UCSD-AML1 (cell line): ENCODE measurements around the gene TRAF2.

Experiments
- DNase-seq: peaks from one replicate; lab custom pipeline; 2025; ENCODE audit not compliant: unreplicated experiment; lab: John Stamatoyannopoulos, UW

Gene TRAF2

GRCh38 chr9:136930014-136930413 lies 43.7 kb downstream of the TRAF2 start:
- DNase-seq = no peak

GRCh38 chr9:136931611-136932130 lies 45.4 kb downstream of the TRAF2 start:
- DNase-seq = no peak

- no peak for DNase-seq
Measured at GRCh38 chr9:136934277-136934676, 48.0 kb downstream of the TRAF2 start.

- no peak for DNase-seq
Measured at GRCh38 chr9:136935651-136936050, 49.3 kb downstream of the TRAF2 start.

- DNase-seq = no peak
Measured at GRCh38 chr9:136936645-136937170, 50.4 kb downstream of the TRAF2 start.

GRCh38 chr9:136937186-136938001 lies 51.1 kb downstream of the TRAF2 start:
- DNase-seq = no peak

- DNase-seq = no peak
Measured at GRCh38 chr9:136939431-136939995, 53.2 kb downstream of the TRAF2 start.

- no peak for DNase-seq
Measured at GRCh38 chr9:136939996-136940525, 53.7 kb downstream of the TRAF2 start.

- no peak for DNase-seq
Measured at GRCh38 chr9:136940526-136941230, 54.4 kb downstream of the TRAF2 start.

GRCh38 chr9:136941231-136942111 lies 55.2 kb downstream of the TRAF2 start:
- DNase-seq = no peak

- no peak for DNase-seq
Measured at GRCh38 chr9:136942112-136942880, 56.0 kb downstream of the TRAF2 start.

GRCh38 chr9:136942881-136943230 lies 56.5 kb downstream of the TRAF2 start:
- no peak for DNase-seq

- peak; percentile 61 for DNase-seq
Measured at GRCh38 chr9:136943291-136944211, 57.2 kb downstream of the TRAF2 start.

GRCh38 chr9:136944212-136944518 lies 57.8 kb downstream of the TRAF2 start:
- DNase-seq = peak; percentile 80

- DNase-seq = peak; percentile 98
Measured at GRCh38 chr9:136944519-136945332, 58.4 kb downstream of the TRAF2 start, which contains the start of the genes C8G and FBXW5. TSS of gene C8G (plus strand) at chr9:136945243. CDS start at chr9:136945321, 78 bp downstream. TSS of gene FBXW5 (minus strand) at chr9:136944738. CDS start at chr9:136944083, 655 bp downstream.

GRCh38 chr9:136945333-136946227 lies 59.3 kb downstream of the TRAF2 start:
- no peak for DNase-seq
